Measurements from ENCODE around the gene GLI3. TPM values are rescaled to one million over a fixed set of nuclear protein-coding genes. Genes with fewer than 3 reads are reported as not detected.

Gene GLI3
- total and polyA plus RNA-seq, 9 donors = 7.6 to 25.2 (median 15.6) TPM

DNA sequence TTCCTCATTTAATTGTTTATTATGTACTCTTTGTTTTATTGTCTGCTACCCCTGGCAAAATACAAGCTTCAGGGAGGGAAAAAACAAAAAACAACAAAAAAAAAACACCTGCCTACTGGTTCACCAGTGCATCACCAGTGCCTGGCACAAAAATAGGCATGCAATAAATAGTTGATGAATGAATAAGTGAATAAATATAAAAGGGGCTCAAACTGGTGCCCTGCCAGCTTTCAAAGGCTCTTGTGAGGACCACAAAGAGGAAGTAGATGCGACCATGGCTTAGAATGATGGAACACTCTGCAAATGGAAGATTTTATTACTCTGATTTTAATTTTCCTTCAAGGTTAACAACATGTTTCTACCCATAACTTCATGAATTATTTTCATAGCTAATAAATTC is 321.1 kb downstream of the GLI3 start:
- no peak overlapping the region for H3K4me3 ChIP-seq (ENCODE audit: low read length)
- H3K36me3 ChIP-seq (ENCODE audit: control insufficient read depth, insufficient read depth, low read length) = no peaks in the 10 kb centered on the region
- no CpG with 5 or more reads among the region's 1 CpG for WGBS (ENCODE audit: insufficient coverage)
- H3K9me3 ChIP-seq (replicated peaks; ENCODE audit: control insufficient read depth, low read depth, low read length) = no peaks in the 10 kb centered on the region
- no peak for DNase-seq
- H3K27ac ChIP-seq (ENCODE audit: low read length) = no peak overlapping the region
- no peaks in the 10 kb centered on the region for H3K27me3 ChIP-seq (ENCODE audit: control insufficient read depth, insufficient read depth, low read length)
- peaks cover 8% of the 10 kb centered on the region for H3K4me1 ChIP-seq (ENCODE audit: control insufficient read depth, insufficient read depth, low read length)

DNA sequence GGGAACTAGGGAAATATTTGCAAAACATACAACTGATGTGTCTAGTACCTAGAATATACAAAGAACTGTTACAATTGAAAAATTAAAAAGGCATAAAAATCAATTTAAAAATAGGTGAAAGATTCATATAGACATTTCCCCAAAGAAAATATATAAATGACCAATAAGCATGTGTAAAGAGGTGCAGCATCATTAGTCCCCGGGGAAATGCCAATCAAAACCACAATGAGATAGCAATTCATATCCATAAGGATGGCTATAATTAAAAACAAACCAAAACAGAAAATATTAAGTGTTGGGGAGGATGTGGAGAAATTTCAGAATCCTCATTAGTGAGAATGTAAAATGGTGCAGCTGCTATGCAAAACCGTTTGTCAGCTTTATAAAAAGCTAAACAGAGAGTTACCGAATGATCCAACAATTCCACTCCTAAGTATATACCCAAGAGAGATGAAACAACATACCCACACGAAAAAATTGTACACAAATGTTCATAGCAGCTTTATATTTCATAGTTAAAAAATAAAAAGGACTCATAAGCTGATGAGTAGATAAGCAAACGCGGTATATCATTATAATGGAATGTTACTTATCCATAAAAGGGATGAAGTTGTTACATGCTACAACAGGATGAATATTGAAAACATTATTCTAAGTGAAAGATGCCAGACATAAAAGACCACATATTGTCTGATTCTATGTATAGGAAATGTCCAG is 324.0 kb downstream of the GLI3 start:
- H3K27me3 ChIP-seq (ENCODE audit: control insufficient read depth, insufficient read depth, low read length) = no peaks in the 10 kb centered on the region
- no peak for DNase-seq
- H3K4me3 ChIP-seq (ENCODE audit: low read length) = no peak overlapping the region
- peaks cover 10% of the 10 kb centered on the region for H3K4me1 ChIP-seq (ENCODE audit: control insufficient read depth, insufficient read depth, low read length)
- H3K9me3 ChIP-seq (replicated peaks; ENCODE audit: control insufficient read depth, low read depth, low read length) = no peaks in the 10 kb centered on the region
- no peak overlapping the region for H3K27ac ChIP-seq (ENCODE audit: low read length)
- WGBS (ENCODE audit: insufficient coverage) = no CpG with 5 or more reads among the region's 6 CpGs
- H3K36me3 ChIP-seq (ENCODE audit: control insufficient read depth, insufficient read depth, low read length) = no peaks in the 10 kb centered on the region

DNA sequence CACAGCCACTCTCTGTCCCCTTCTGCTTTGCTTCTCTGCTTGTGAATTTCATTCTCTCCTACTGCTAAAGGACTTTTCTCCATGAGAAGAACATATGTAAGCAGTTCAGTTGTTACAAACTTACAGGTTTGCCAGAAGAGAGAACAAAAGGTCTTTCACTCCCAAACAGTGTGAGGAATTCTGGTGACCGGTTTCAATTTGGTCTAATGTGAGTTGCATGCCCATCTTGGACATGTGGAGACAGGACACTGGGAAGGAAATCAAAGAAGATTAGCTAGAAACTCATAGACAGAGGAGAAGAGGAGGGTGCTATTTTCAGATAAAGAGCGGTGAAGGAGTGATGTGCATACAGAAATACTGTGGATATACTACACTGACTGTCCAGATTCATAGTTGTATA is 324.6 kb downstream of the GLI3 start:
- DNase-seq = no peak
- Histone ChIP-seq H3K9me3 (replicated peaks; ENCODE audit: control insufficient read depth, low read depth, low read length) (no peaks in the 10 kb centered on the region), H3K27me3 (ENCODE audit: control insufficient read depth, insufficient read depth, low read length) (no peaks in the 10 kb centered on the region), H3K36me3 (ENCODE audit: control insufficient read depth, insufficient read depth, low read length) (no peaks in the 10 kb centered on the region), H3K4me1 (ENCODE audit: control insufficient read depth, insufficient read depth, low read length) (peaks cover 10% of the 10 kb centered on the region), H3K27ac (ENCODE audit: low read length) (no peak overlapping the region), H3K4me3 (ENCODE audit: low read length) (no peak overlapping the region)
- WGBS (ENCODE audit: insufficient coverage) = 33% methylated on average over 1 of the region's 2 CpGs

DNA sequence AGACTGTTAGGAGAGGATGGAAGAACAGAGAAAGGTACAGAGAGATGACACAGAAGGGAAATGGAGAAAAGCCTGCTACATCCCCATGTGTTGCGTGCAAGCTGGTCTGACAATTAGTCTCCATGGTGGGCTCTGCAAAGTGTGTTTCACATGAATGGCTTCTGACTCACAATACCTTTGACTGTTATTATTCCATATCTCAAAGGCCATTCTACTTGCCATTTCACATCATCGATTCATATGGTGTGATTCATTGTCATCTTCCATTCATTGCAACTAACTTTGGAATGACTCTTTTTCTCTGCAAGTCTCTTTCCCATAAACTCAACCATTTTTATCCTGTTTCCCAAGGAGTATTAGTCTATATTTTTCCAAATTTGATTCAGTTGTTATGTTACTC is 325.2 kb downstream of the GLI3 start:
- peaks cover 9% of the 10 kb centered on the region for H3K4me1 ChIP-seq (ENCODE audit: control insufficient read depth, insufficient read depth, low read length)
- H3K27ac ChIP-seq (ENCODE audit: low read length) = no peak overlapping the region
- WGBS (ENCODE audit: insufficient coverage) = 100% methylated on average over 1 of the region's 2 CpGs
- H3K36me3 ChIP-seq (ENCODE audit: control insufficient read depth, insufficient read depth, low read length) = no peaks in the 10 kb centered on the region
- H3K9me3 ChIP-seq (replicated peaks; ENCODE audit: control insufficient read depth, low read depth, low read length) = no peaks in the 10 kb centered on the region
- no peaks in the 10 kb centered on the region for H3K27me3 ChIP-seq (ENCODE audit: control insufficient read depth, insufficient read depth, low read length)
- H3K4me3 ChIP-seq (ENCODE audit: low read length) = no peak overlapping the region
- no peak for DNase-seq
